ENCODE results near the gene TCF3.

TCF3 gene

GRCh38 chr19:1580957-1581356 is 71.5 kb downstream of the TCF3 start:
- no peak for DNase-seq (ENCODE audit: low read depth)

GRCh38 chr19:1580382-1580781 is 72.0 kb downstream of the TCF3 start:
- DNase-seq (ENCODE audit: low read depth): no peak

GRCh38 chr19:1579222-1579621 is 73.2 kb downstream of the TCF3 start:
- DNase-seq (ENCODE audit: low read depth): no peak

- DNase-seq (ENCODE audit: low read depth): no peak
Observed at GRCh38 chr19:1577929-1578618, 74.3 kb downstream of the TCF3 start.

- no peak for DNase-seq (ENCODE audit: low read depth)
Observed at GRCh38 chr19:1577090-1577928, 75.1 kb downstream of the TCF3 start.

GRCh38 chr19:1576242-1577089 is 75.9 kb downstream of the TCF3 start:
- DNase-seq (ENCODE audit: low read depth): no peak

GRCh38 chr19:1575323-1576241 is 76.8 kb downstream of the TCF3 start:
- no peak for DNase-seq (ENCODE audit: low read depth)

GRCh38 chr19:1574354-1575136 is 77.9 kb downstream of the TCF3 start:
- no peak for DNase-seq (ENCODE audit: low read depth)

- DNase-seq (ENCODE audit: low read depth): no peak
Observed at GRCh38 chr19:1572795-1573194, 79.6 kb downstream of the TCF3 start.

- no peak for DNase-seq (ENCODE audit: low read depth)
Observed at GRCh38 chr19:1571358-1571757, 81.1 kb downstream of the TCF3 start.

GRCh38 chr19:1570836-1571235 is 81.6 kb downstream of the TCF3 start:
- no peak for DNase-seq (ENCODE audit: low read depth)

GRCh38 chr19:1569997-1570396 is 82.4 kb downstream of the TCF3 start:
- no peak for DNase-seq (ENCODE audit: low read depth)

- DNase-seq (ENCODE audit: low read depth): peak; percentile 78
Observed at GRCh38 chr19:1568320-1569019, 83.9 kb downstream of the TCF3 start, which contains the start of gene MEX3D. MEX3D (minus strand) TSS chr19:1568325; CDS start chr19:1568058, 267 bp downstream.

- DNase-seq (ENCODE audit: low read depth): no peak
Observed at GRCh38 chr19:1567848-1568227, 84.6 kb downstream of the TCF3 start.

GRCh38 chr19:1567116-1567847 is 85.1 kb downstream of the TCF3 start:
- DNase-seq (ENCODE audit: low read depth): no peak

GRCh38 chr19:1566392-1567115 is 85.9 kb downstream of the TCF3 start:
- DNase-seq (ENCODE audit: low read depth): no peak

GRCh38 chr19:1563251-1563650 is 89.2 kb downstream of the TCF3 start:
- no peak for DNase-seq (ENCODE audit: low read depth)

GRCh38 chr19:1561236-1561842 is 91.1 kb downstream of the TCF3 start:
- no peak for DNase-seq (ENCODE audit: low read depth)
